ENCODE data around the gene BLACAT1.

BLACAT1 gene

GRCh38 chr1:205454903-205455335 lies 926 bp downstream of the BLACAT1 start:
- Mint-ChIP-seq H3K4me3 (no peak overlapping the region), H3K27ac (no peak overlapping the region), H3K9me3 (no peaks in the 10 kb centered on the region), H3K4me1 (ENCODE audit: low read depth) (peaks cover 5% of the 10 kb centered on the region), H3K36me3 (ENCODE audit: low read depth) (no peaks in the 10 kb centered on the region), H3K27me3 (peaks cover 89% of the 10 kb centered on the region)
- intact Hi-C loops (cut with micrococcal nuclease) = no loop called here

GRCh38 chr1:205453466-205453865 lies 2.4 kb downstream of the BLACAT1 start:
- H3K9me3 Mint-ChIP-seq = no peaks in the 10 kb centered on the region
- H3K4me3 Mint-ChIP-seq = no peak overlapping the region
- H3K27ac Mint-ChIP-seq = no peak overlapping the region
- H3K4me1 Mint-ChIP-seq (ENCODE audit: low read depth) = peaks cover 5% of the 10 kb centered on the region
- intact Hi-C loops (cut with micrococcal nuclease) = no loop called here
- H3K27me3 Mint-ChIP-seq = peaks cover 86% of the 10 kb centered on the region
- no peaks in the 10 kb centered on the region for H3K36me3 Mint-ChIP-seq (ENCODE audit: low read depth)

- Mint-ChIP-seq H3K4me3 (no peak overlapping the region), H3K36me3 (ENCODE audit: low read depth) (no peaks in the 10 kb centered on the region), H3K27me3 (peaks cover 83% of the 10 kb centered on the region), H3K27ac (no peak overlapping the region), H3K9me3 (no peaks in the 10 kb centered on the region), H3K4me1 (ENCODE audit: low read depth) (peaks cover 5% of the 10 kb centered on the region)
- intact Hi-C loops (cut with micrococcal nuclease) = no loop called here
Measured at GRCh38 chr1:205452933-205453332, 2.9 kb downstream of the BLACAT1 start.

GRCh38 chr1:205452364-205452763 lies 3.5 kb downstream of the BLACAT1 start:
- peaks cover 83% of the 10 kb centered on the region for H3K27me3 Mint-ChIP-seq
- H3K36me3 Mint-ChIP-seq (ENCODE audit: low read depth) = no peaks in the 10 kb centered on the region
- no peaks in the 10 kb centered on the region for H3K9me3 Mint-ChIP-seq
- H3K4me1 Mint-ChIP-seq (ENCODE audit: low read depth) = peaks cover 5% of the 10 kb centered on the region
- H3K27ac Mint-ChIP-seq = no peak overlapping the region
- intact Hi-C loops (cut with micrococcal nuclease) = no loop called here
- H3K4me3 Mint-ChIP-seq = no peak overlapping the region

- Mint-ChIP-seq H3K4me1 (ENCODE audit: low read depth) (peaks cover 5% of the 10 kb centered on the region), H3K27me3 (peaks cover 83% of the 10 kb centered on the region), H3K4me3 (no peak overlapping the region), H3K36me3 (ENCODE audit: low read depth) (no peaks in the 10 kb centered on the region), H3K27ac (no peak overlapping the region), H3K9me3 (no peaks in the 10 kb centered on the region)
- intact Hi-C loops (cut with micrococcal nuclease) = no loop called here
Measured at GRCh38 chr1:205451759-205452164, 4.1 kb downstream of the BLACAT1 start.

- intact Hi-C loops (cut with micrococcal nuclease) = no loop called here
- H3K27me3 Mint-ChIP-seq = peaks cover 81% of the 10 kb centered on the region
- H3K9me3 Mint-ChIP-seq = no peaks in the 10 kb centered on the region
- no peaks in the 10 kb centered on the region for H3K36me3 Mint-ChIP-seq (ENCODE audit: low read depth)
- no peak overlapping the region for H3K4me3 Mint-ChIP-seq
- no peak overlapping the region for H3K27ac Mint-ChIP-seq
- H3K4me1 Mint-ChIP-seq (ENCODE audit: low read depth) = peaks cover 5% of the 10 kb centered on the region
Measured at GRCh38 chr1:205451202-205451601, 4.6 kb downstream of the BLACAT1 start.

- H3K9me3 Mint-ChIP-seq = no peaks in the 10 kb centered on the region
- intact Hi-C loops (cut with micrococcal nuclease) = no loop called here
- H3K27me3 Mint-ChIP-seq = peaks cover 81% of the 10 kb centered on the region
- no peaks in the 10 kb centered on the region for H3K36me3 Mint-ChIP-seq (ENCODE audit: low read depth)
- H3K4me3 Mint-ChIP-seq = no peak overlapping the region
- H3K27ac Mint-ChIP-seq = no peak overlapping the region
- H3K4me1 Mint-ChIP-seq (ENCODE audit: low read depth) = no peaks in the 10 kb centered on the region
Measured at GRCh38 chr1:205450448-205450847, 5.4 kb downstream of the BLACAT1 start.

- Mint-ChIP-seq H3K4me1 (ENCODE audit: low read depth) (no peaks in the 10 kb centered on the region), H3K27me3 (peaks cover 81% of the 10 kb centered on the region), H3K9me3 (no peaks in the 10 kb centered on the region), H3K4me3 (no peak overlapping the region), H3K36me3 (ENCODE audit: low read depth) (no peaks in the 10 kb centered on the region), H3K27ac (no peak overlapping the region)
- intact Hi-C loops (cut with micrococcal nuclease) = no loop called here
Measured at GRCh38 chr1:205449750-205450443, 5.9 kb downstream of the BLACAT1 start.

- intact Hi-C loops (cut with micrococcal nuclease) = no loop called here
- Mint-ChIP-seq H3K36me3 (ENCODE audit: low read depth) (no peaks in the 10 kb centered on the region), H3K27ac (no peak overlapping the region), H3K27me3 (peaks cover 81% of the 10 kb centered on the region), H3K9me3 (no peaks in the 10 kb centered on the region), H3K4me1 (ENCODE audit: low read depth) (no peaks in the 10 kb centered on the region), H3K4me3 (no peak overlapping the region)
Measured at GRCh38 chr1:205449254-205449749, 6.5 kb downstream of the BLACAT1 start.

- Mint-ChIP-seq H3K36me3 (ENCODE audit: low read depth) (no peaks in the 10 kb centered on the region), H3K4me3 (no peak overlapping the region), H3K4me1 (ENCODE audit: low read depth) (no peaks in the 10 kb centered on the region), H3K27me3 (peaks cover 81% of the 10 kb centered on the region), H3K27ac (no peak overlapping the region), H3K9me3 (no peaks in the 10 kb centered on the region)
- intact Hi-C loops (cut with micrococcal nuclease) = no loop called here
Measured at GRCh38 chr1:205448540-205449253, 7.1 kb downstream of the BLACAT1 start.

GRCh38 chr1:205447457-205448341 lies 8.1 kb downstream of the BLACAT1 start:
- no peaks in the 10 kb centered on the region for H3K36me3 Mint-ChIP-seq (ENCODE audit: low read depth)

GRCh38 chr1:205446828-205447227 lies 9.0 kb downstream of the BLACAT1 start:
- H3K27ac Mint-ChIP-seq = no peak overlapping the region
- H3K4me1 Mint-ChIP-seq (ENCODE audit: low read depth) = peaks cover 4% of the 10 kb centered on the region
- H3K27me3 Mint-ChIP-seq = peaks cover 77% of the 10 kb centered on the region
- H3K9me3 Mint-ChIP-seq = no peaks in the 10 kb centered on the region
- H3K36me3 Mint-ChIP-seq (ENCODE audit: low read depth) = no peaks in the 10 kb centered on the region
- intact Hi-C loops (cut with micrococcal nuclease) = no loop called here
- H3K4me3 Mint-ChIP-seq = no peak overlapping the region

More at GRCh38 chr1:205447457-205448341, 8.1 kb downstream of the BLACAT1 start:
- H3K4me1 Mint-ChIP-seq (ENCODE audit: low read depth) = no peaks in the 10 kb centered on the region
- H3K27ac Mint-ChIP-seq = no peak overlapping the region
- intact Hi-C loops (cut with micrococcal nuclease) = no loop called here
- no peaks in the 10 kb centered on the region for H3K9me3 Mint-ChIP-seq
- peaks cover 80% of the 10 kb centered on the region for H3K27me3 Mint-ChIP-seq
- no peak overlapping the region for H3K4me3 Mint-ChIP-seq

- Mint-ChIP-seq H3K36me3 (ENCODE audit: low read depth) (no peaks in the 10 kb centered on the region), H3K9me3 (no peaks in the 10 kb centered on the region), H3K4me1 (ENCODE audit: low read depth) (peaks cover 16% of the 10 kb centered on the region), H3K4me3 (no peak overlapping the region), H3K27me3 (peaks cover 74% of the 10 kb centered on the region), H3K27ac (no peak overlapping the region)
- intact Hi-C loops (cut with micrococcal nuclease) = no loop called here
Measured at GRCh38 chr1:205445646-205445935, 10.3 kb downstream of the BLACAT1 start.

Measured in dendritic cell treated with granulocyte-macrophage colony-stimulating factor and Interleukin-4, amounts not matched to agents 40 ng/mL and 50 ng/mL, for 4 days (primary cell).